Vagina (tissue), 2 donors: ENCODE measurements around the gene PGM2L1.
A peak's percentile ranks its signal among the peaks of the same experiment; 100 is the strongest.

Experiments
- POLR2A ChIP-seq, 2 donors: fragments of 450-650 bp; IDR thresholded peaks; one replicate each; pipeline ENCODE4 v1.6.1; 2017; ENCODE audit warnings: antibody characterized with exemption in 2 of 2, mild to moderate bottlenecking in 2 of 2, moderate library complexity in 2 of 2
- POLR2AphosphoS5 ChIP-seq, 2 donors: sonication (generic); formaldehyde crosslinking; IDR thresholded peaks; one replicate each; pipeline ENCODE4 v1.9.0; 2017; ENCODE audit warnings: antibody characterized with exemption in 2 of 2, mild to moderate bottlenecking in 2 of 2, low read depth in 1 of 2; ENCODE audit not compliant: insufficient read depth in 1 of 2
- TF ChIP-seq, protein P1 (sequence below), 3 experiments: fragments of 450-650 bp in 2 of 3; fragments of 200-600 bp in 1 of 3; sonication (generic) in 1 of 3; IDR thresholded peaks; one replicate each; pipeline ENCODE4 v1.5.1; 2017 to 2019; ENCODE audit warnings: antibody characterized with exemption in 3 of 3, mild to moderate bottlenecking in 2 of 3, moderate library complexity in 2 of 3

DNA sequence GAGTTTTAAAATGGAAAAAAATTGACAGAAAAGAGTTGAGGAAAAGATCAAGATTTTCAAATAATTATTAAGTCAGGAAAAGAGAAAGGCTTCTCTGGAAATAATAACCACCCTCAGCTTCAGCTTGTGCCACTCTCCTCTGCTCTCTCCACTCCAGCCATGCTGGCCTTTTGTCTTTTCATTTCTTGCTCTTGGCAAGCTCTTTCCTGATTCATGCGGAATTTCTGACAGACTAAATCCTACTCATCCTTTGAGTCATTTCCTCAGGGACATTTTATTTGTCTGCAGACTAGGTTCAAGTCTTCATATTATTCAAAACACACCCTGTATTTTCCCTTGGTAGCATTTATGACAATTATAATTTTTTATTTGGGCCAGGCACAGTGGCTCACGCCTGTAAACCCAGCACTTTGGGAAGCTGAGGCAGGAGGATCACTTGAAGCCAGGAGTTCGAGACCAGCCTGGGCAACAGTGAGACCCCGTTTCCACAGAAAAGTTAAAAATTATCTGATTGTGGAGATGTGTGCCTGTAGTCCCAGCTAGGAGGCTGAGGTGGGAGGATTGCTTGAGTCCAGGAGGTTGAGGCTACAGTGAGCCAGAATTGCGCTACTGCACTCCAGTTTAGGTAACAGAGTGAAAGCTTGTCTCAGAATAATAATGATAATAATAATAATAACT is 79.0 kb downstream of the PGM2L1 start:
- TF ChIP-seq POLR2A (IDR thresholded peaks at IDR 0.05), result no peak
- TF ChIP-seq, protein P1, sequence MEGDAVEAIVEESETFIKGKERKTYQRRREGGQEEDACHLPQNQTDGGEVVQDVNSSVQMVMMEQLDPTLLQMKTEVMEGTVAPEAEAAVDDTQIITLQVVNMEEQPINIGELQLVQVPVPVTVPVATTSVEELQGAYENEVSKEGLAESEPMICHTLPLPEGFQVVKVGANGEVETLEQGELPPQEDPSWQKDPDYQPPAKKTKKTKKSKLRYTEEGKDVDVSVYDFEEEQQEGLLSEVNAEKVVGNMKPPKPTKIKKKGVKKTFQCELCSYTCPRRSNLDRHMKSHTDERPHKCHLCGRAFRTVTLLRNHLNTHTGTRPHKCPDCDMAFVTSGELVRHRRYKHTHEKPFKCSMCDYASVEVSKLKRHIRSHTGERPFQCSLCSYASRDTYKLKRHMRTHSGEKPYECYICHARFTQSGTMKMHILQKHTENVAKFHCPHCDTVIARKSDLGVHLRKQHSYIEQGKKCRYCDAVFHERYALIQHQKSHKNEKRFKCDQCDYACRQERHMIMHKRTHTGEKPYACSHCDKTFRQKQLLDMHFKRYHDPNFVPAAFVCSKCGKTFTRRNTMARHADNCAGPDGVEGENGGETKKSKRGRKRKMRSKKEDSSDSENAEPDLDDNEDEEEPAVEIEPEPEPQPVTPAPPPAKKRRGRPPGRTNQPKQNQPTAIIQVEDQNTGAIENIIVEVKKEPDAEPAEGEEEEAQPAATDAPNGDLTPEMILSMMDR (IDR thresholded peaks at IDR 0.05), result no peak
- peak in 1 of 2 donors; percentile 64 for TF ChIP-seq POLR2AphosphoS5 (IDR thresholded peaks at IDR 0.05; ENCODE audit: insufficient read depth in 1 of 2, low read depth in 1 of 2)
